Heart right ventricle (tissue), 16 donors: ENCODE results near the gene PTPRN2. TPM values are rescaled to one million over a fixed set of nuclear protein-coding genes. Genes with fewer than 3 reads are reported as not detected.

Source experiments
- ATAC-seq, 8 donors: fragments of 200-7000 bp; cut with Tn5 transposase; one replicate each; pipeline ENCODE4 v1.9.1; 2020; ENCODE audit warnings: mild to moderate bottlenecking in 8 of 8, moderate library complexity in 8 of 8, moderate number of reproducible peaks in 1 of 8
- DNase-seq, 2 donors: peaks; one replicate each; pipeline ENCODE4 v3.0.0-alpha.2; 2020
- H3K27ac ChIP-seq, 10 donors: fragments of 200-600 bp; sonication (generic) in 2 of 10; one replicate each; pipeline versions ENCODE4 v1.5.0 to v1.8.0; 2020 to 2022; ENCODE audit warnings: mild to moderate bottlenecking in 3 of 10
- H3K27me3 ChIP-seq, 7 donors: fragments of 200-600 bp; one replicate each; pipeline ENCODE4 v1.8.0; 2021 to 2022; ENCODE audit warnings: mild to moderate bottlenecking in 2 of 7
- H3K36me3 ChIP-seq, 9 donors: fragments of 200-600 bp; sonication (generic) in 1 of 9; one replicate each; pipeline versions ENCODE4 v1.5.0 to v1.8.0; 2020 to 2022; ENCODE audit warnings: mild to moderate bottlenecking in 2 of 9
- H3K4me1 ChIP-seq, 9 donors: fragments of 200-600 bp; sonication (generic) in 1 of 9; one replicate each; pipeline versions ENCODE4 v1.5.0 to v1.8.0; 2020 to 2022; ENCODE audit warnings: mild to moderate bottlenecking in 4 of 9
- H3K4me3 ChIP-seq, 10 donors: fragments of 200-600 bp; sonication (generic) in 2 of 10; one replicate each; pipeline versions ENCODE4 v1.5.0 to v1.8.0; 2020 to 2022; ENCODE audit warnings: mild to moderate bottlenecking in 7 of 10, moderate library complexity in 2 of 10
- H3K9me3 ChIP-seq, 11 donors: fragments of 200-600 bp in 10 of 11; sonication (generic) in 2 of 11; one replicate each; pipeline versions ENCODE4 v1.5.0 to v1.8.0; 2013 to 2022; ENCODE audit warnings: mild to moderate bottlenecking in 2 of 11, control low read depth in 1 of 11, moderate library complexity in 1 of 11
- CTCF ChIP-seq, 9 donors: fragments of 200-600 bp; sonication (generic) in 2 of 9; IDR thresholded peaks; one replicate each; pipeline versions ENCODE4 v1.5.0 to v1.8.0; 2021 to 2022; ENCODE audit warnings: antibody characterized with exemption in 9 of 9, mild to moderate bottlenecking in 5 of 9, moderate library complexity in 1 of 9
- WGBS, 2 donors: extraction: QIAGEN DNeasy Blood & Tissue Kit; methylation state at CpG; one replicate each; pipeline ENCODE4 v1.1.7; 2013; ENCODE audit warnings: inconsistent platforms in 1 of 2; 5-methylcytosine and 5-hydroxymethylcytosine counted together
- intact Hi-C, 10 donors: fragments of 100-400 bp; cut with DNase I; formaldehyde crosslinking; loops; one replicate each; pipeline versions ENCODE4 v1.11.1 to v1.14.2; 2022
- polyA plus RNA-seq, 2 donors: library from polyadenylated mRNA; stranded (reverse); fragments of 200-250 nt; gene quantifications; one replicate each; pipeline ENCODE4 v1.2.3, GENCODE V29; 2013
- total RNA-seq, 10 donors: library from RNA; stranded (reverse); fragmentation: NEBNext Ultra II Directional in 3 of 10; extraction: Animal tissue kit (Norgen Biotek cat#: 25700) in 3 of 10; gene quantifications; one replicate each; pipeline versions ENCODE4 v1.2.1 to v1.2.4, GENCODE V29; 2021 to 2023
- donor health status: Arrhythmogenic right ventricular cardiomyopathy.
- donor health status: ischemic (EF 13 %, LVEDD 7.1; RV severe dilation, severe dysfunction).
- donor health status: healthy with polysubstance abuse.
- donor health status: DM: no; HTN: yes; CAD: no.
- donor health status: DM: no; HTN: no; CAD: no.
- donor health status: ischemic (EF 25% LVEDD 6.9; RV normal size, moderate dysfunction).
- donor health status: ischemic (EF 25% LVEDD 5.7; RV mildly dilated, moderate dysfunction).
- donor health status: healthy.
- donor health status: DM: yes; HTN: yes; CAD: no.
- donor health status: Ischemic cardiomyopathy.
- donor health status: ischemic (EF 35%, LVEDD 5.7; RV mildly dilated, moderate dysfunction).
- donor health status: nonischemic (EF 11% LVEDD 7.7; RV severe dilation, severe dysfunction).
- donor health status: DM: yes; HTN: yes; CAD: no.
- donor health status: PGD.
- donor health status: ischemic (EF 29% LVEDD 5.4; RV normal size, mild dysfunction).
- donor health status: nonischemic (EF 23%, LVEDD 6.1; RV moderate dilation, normal function).

PTPRN2 gene
- total and polyA plus RNA-seq, 12 donors: 0.82 to 1.8 (median 1.3) TPM

- ATAC-seq (no peak), DNase-seq (no peak)
- H3K9me3 ChIP-seq: peaks cover 0 to 30% (median 0%) of the 10 kb centered on the region in 11 donors
- WGBS, 2 donors: 92% methylated on average over 13 of the region's 13 CpGs
- no peaks in the 10 kb centered on the region for H3K4me1 ChIP-seq
- intact Hi-C loops: no loop called here
- H3K27me3 ChIP-seq: peaks cover 0 to 17% (median 14%) of the 10 kb centered on the region in 7 donors
- no peak overlapping the region for H3K27ac ChIP-seq
- no peaks in the 10 kb centered on the region for H3K36me3 ChIP-seq
- no peak overlapping the region for H3K4me3 ChIP-seq
- no peak for TF ChIP-seq CTCF (IDR thresholded peaks at IDR 0.05)
These were observed 257.9 kb downstream of the PTPRN2 start for GRCh38 chr7:158329686-158330085.

GRCh38 chr7:158329014-158329610 lies 258.5 kb downstream of the PTPRN2 start:
- Histone ChIP-seq H3K36me3 (no peaks in the 10 kb centered on the region), H3K27ac (no peak overlapping the region), H3K27me3 (peaks cover 0 to 20% (median 19%) of the 10 kb centered on the region in 7 donors), H3K4me1 (no peaks in the 10 kb centered on the region), H3K4me3 (no peak overlapping the region), H3K9me3 (peaks cover 0 to 30% (median 0%) of the 10 kb centered on the region in 11 donors)
- 82 to 87% methylated on average over 28 of the region's 28 CpGs for WGBS, 2 donors
- TF ChIP-seq CTCF (IDR thresholded peaks at IDR 0.05): no peak
- ATAC-seq (no peak), DNase-seq (no peak)
- intact Hi-C loops: no loop called here

GRCh38 chr7:158328376-158329013 lies 259.1 kb downstream of the PTPRN2 start:
- DNase-seq (no peak), ATAC-seq (no peak)
- intact Hi-C loops: no loop called here
- Histone ChIP-seq H3K36me3 (no peaks in the 10 kb centered on the region), H3K9me3 (peaks cover 0 to 30% (median 0%) of the 10 kb centered on the region in 11 donors), H3K4me3 (no peak overlapping the region), H3K27ac (no peak overlapping the region), H3K27me3 (peaks cover 0 to 22% (median 19%) of the 10 kb centered on the region in 7 donors), H3K4me1 (no peaks in the 10 kb centered on the region)
- WGBS, 2 donors: 71% methylated on average over 16 of the region's 16 CpGs
- TF ChIP-seq CTCF (IDR thresholded peaks at IDR 0.05): no peak

DNA sequence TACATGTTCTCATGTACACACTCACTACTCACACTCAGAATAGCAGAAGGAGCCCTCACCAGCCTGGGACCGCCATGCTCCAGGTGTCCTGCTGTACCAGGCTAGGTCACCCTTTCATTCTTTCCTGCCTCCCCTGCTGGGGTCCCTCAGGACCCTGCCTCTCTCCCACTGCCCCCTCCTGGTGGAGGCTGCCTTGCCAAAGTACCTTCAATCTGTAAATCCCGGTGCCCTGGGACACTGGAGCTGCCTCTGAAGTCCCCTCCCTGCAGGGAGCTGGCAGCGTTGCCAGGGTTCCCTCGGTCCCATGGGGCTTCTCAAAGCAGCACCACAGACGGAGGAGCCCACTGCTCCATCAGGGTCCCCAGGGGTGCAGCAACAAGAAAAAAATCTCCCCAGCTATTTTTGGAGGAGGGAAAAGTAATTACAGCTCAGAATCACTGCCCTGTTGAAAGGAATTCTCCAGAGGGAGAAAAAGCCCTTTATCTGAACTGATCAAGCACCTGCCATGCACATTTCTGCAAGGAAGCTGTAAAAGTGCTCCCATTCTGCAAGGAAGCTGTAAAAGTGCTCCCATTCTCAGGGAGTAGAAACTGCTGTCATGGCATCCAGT lies 259.9 kb downstream of the PTPRN2 start:
- no peak overlapping the region for H3K27ac ChIP-seq
- intact Hi-C loops: no loop called here
- no peak overlapping the region for H3K4me3 ChIP-seq
- peaks cover 0 to 29% (median 22%) of the 10 kb centered on the region in 7 donors for H3K27me3 ChIP-seq
- WGBS, 2 donors: 56 to 64% methylated on average over 5 of the region's 5 CpGs
- TF ChIP-seq CTCF (IDR thresholded peaks at IDR 0.05): no peak
- H3K9me3 ChIP-seq: peaks cover 0 to 30% (median 0%) of the 10 kb centered on the region in 11 donors
- H3K4me1 ChIP-seq: no peaks in the 10 kb centered on the region
- no peaks in the 10 kb centered on the region for H3K36me3 ChIP-seq
- ATAC-seq (no peak), DNase-seq (no peak)
